HG02970 (cell line): ENCODE data around the gene KCTD12.

ENCODE experiments used
- ATAC-seq: cut with Tn5 transposase; IDR thresholded peaks from one replicate; pipeline ENCODE4 v1.9.1; 2021; ENCODE audit warnings: mild to moderate bottlenecking, moderate library complexity, moderate number of reproducible peaks; ENCODE audit not compliant: unreplicated experiment, low FRiP score

KCTD12 gene

GRCh38 chr13:76888421-76888820 lies 2.2 kb upstream of the KCTD12 start:
- ATAC-seq, result no peak

GRCh38 chr13:76887076-76887563 lies 915 bp upstream of the KCTD12 start:
- ATAC-seq, result no peak

GRCh38 chr13:76886005-76886291 lies 257 bp downstream of the KCTD12 start:
- ATAC-seq, result no peak

- peak; percentile 44 for ATAC-seq
Observed at GRCh38 chr13:76885203-76886004, 801 bp downstream of the KCTD12 start.

GRCh38 chr13:76884907-76885202 lies 1.4 kb downstream of the KCTD12 start:
- no peak for ATAC-seq

- no peak for ATAC-seq
Observed at GRCh38 chr13:76884186-76884906, 1.9 kb downstream of the KCTD12 start.

GRCh38 chr13:76883236-76883635 lies 3.0 kb downstream of the KCTD12 start:
- ATAC-seq, result no peak

- ATAC-seq, result no peak
Observed at GRCh38 chr13:76882431-76882830, 3.8 kb downstream of the KCTD12 start.

- no peak for ATAC-seq
Observed at GRCh38 chr13:76879883-76880270, 6.3 kb downstream of the KCTD12 start.

- peak; percentile 75 for ATAC-seq
Observed at GRCh38 chr13:76879203-76879882, 6.9 kb downstream of the KCTD12 start.

- ATAC-seq, result no peak
Observed at GRCh38 chr13:76878043-76878442, 8.2 kb downstream of the KCTD12 start.

GRCh38 chr13:76875271-76875815 lies 10.9 kb downstream of the KCTD12 start:
- no peak for ATAC-seq

GRCh38 chr13:76874479-76874878 lies 11.7 kb downstream of the KCTD12 start:
- peak; percentile 69 for ATAC-seq

- no peak for ATAC-seq
Observed at GRCh38 chr13:76873445-76873844, 12.8 kb downstream of the KCTD12 start.

- ATAC-seq, result no peak
Observed at GRCh38 chr13:76872675-76873074, 13.5 kb downstream of the KCTD12 start.

GRCh38 chr13:76871432-76871831 lies 14.8 kb downstream of the KCTD12 start:
- no peak for ATAC-seq

- ATAC-seq, result no peak
Observed at GRCh38 chr13:76868371-76868770, 17.8 kb downstream of the KCTD12 start.

GRCh38 chr13:76865996-76866503 lies 20.2 kb downstream of the KCTD12 start:
- ATAC-seq, result no peak

- ATAC-seq, result no peak
Observed at GRCh38 chr13:76865109-76865508, 21.1 kb downstream of the KCTD12 start.

GRCh38 chr13:76864259-76864658 lies 21.9 kb downstream of the KCTD12 start:
- no peak for ATAC-seq

GRCh38 chr13:76863022-76863421 lies 23.2 kb downstream of the KCTD12 start:
- ATAC-seq, result no peak
